GM18508 (cell line): ENCODE measurements around the gene APP.

ENCODE experiments used
- ATAC-seq: cut with Tn5 transposase; IDR thresholded peaks from one replicate; pipeline ENCODE4 v1.9.1; 2021; ENCODE audit warnings: moderate number of reproducible peaks; ENCODE audit not compliant: insufficient read depth, unreplicated experiment

Gene APP

DNA sequence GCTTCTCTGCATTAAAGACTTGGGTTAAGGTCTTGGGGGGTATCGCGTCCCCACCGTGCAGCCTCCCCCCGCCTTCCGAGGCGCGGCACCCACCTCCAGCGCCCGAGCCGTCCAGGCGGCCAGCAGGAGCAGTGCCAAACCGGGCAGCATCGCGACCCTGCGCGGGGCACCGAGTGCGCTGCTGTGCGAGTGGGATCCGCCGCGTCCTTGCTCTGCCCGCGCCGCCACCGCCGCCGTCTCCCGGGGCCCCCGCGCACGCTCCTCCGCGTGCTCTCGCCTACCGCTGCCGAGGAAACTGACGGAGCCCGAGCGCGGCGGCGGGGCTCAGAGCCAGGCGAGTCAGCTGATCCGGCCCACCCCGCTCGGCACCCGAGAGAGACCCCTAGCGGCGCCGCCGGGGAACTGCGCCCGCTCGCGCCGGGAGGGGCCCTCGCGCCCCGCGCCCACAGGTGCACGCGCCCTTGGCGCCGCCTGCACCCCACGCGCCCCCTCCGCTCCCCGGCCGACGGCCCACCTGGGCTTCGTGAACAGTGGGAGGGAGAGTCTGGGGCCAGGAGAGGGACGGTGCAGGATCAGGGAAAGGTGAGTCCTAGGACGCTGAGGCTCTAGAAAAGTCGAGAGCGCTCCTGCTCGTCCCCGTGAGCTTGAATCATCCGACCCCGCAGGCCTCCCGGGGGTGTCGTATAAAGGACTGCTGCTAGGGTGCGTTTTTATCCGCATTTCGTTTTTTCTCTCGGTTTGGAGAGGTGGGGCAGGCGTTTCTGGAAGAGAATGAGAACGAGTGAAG lies at the start of gene APP:
TSS of gene APP (minus strand) at position 300 of the 787 bp plus-strand sequence. CDS start at position 150, 150 bp downstream.
- peak; percentile 45 for ATAC-seq

DNA sequence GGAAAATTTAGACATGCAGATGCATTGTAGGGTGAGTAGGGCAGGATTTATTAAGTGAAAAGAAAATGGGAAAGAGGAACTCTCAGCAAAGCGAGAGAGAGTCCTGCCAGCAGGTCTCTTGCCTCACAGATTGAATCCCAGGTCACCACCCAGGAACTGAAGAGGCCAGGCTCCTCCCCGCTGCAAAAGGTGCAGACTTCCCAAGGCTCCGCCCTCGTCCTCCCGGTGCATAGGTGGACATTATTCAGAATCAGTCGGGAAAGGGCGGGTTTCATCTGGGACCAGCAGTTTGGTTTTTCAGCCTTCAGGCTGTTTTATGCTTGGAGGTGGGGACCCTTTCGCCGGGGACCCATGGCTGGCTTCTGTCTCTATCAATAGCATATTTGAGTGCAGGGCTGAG lies 41.6 kb upstream of the APP start:
- no peak for ATAC-seq

- ATAC-seq = no peak
These were observed 40.0 kb upstream of the APP start for GRCh38 chr21:26210614-26211013.

- ATAC-seq = no peak
These were observed 36.5 kb upstream of the APP start for GRCh38 chr21:26207021-26207420.

DNA sequence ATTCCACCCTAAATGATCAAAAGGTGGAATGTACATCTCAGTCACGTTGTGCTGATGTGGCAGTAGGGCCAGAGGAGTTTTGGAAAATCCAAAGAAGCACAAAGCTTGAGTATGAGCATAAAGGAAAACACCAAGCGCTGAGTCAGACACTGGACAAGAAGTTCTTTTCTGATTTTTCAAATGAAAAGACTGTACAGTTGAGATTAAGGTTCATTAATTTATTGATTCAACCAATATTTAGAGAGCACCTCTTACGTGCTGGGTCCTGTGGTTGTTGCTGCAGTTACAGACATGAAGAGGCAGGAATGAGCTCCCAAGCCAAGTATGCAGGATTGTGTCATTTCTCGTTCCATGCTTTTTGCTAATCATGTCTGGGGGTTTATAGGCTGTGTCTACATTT lies 28.9 kb upstream of the APP start:
- no peak for ATAC-seq

GRCh38 chr21:26195708-26196107 lies 25.1 kb upstream of the APP start:
- no peak for ATAC-seq

DNA sequence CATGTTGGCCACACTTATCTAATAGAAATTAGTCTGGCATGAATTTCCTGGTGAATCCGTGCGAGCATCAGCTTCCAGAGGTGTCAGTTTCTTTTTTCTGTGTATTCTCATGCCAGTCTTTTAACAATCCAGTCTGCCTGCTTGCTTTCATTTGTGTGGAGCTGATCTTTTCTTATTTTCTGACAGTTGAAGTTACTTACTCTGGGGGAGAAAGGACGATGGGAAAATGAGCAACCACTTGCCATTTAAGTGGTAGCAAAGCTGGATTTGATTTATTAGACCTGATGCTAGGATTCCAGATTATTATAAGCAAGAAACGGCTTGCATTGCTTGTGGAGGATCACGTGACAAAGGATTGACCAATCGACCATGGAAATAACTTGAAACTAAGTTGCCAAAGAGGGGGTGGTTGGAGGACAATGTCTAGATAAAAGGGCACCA lies 24.3 kb upstream of the APP start:
- ATAC-seq = no peak

DNA sequence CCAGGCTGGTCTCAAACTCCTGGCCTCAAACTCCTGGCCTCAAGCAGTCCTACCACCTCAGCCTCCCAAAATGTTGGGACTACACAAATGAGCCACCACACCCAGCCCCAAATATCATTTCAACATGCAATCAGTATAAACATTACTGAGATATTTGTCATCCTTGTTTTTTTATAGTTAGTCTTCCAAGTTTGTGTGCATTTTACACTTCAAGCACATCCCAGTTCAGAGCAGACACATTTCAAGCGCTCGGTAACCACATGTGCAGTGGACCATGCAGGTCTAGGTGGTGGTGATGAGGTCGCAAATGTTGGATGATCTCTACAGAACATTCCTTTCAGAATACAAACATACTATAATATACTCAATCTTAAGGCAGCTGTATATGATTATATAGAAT lies 23.8 kb upstream of the APP start:
- no peak for ATAC-seq

- ATAC-seq = no peak
These were observed 21.0 kb upstream of the APP start for GRCh38 chr21:26191609-26192008.

- ATAC-seq = no peak
These were observed 17.9 kb upstream of the APP start for GRCh38 chr21:26188422-26188821.

DNA sequence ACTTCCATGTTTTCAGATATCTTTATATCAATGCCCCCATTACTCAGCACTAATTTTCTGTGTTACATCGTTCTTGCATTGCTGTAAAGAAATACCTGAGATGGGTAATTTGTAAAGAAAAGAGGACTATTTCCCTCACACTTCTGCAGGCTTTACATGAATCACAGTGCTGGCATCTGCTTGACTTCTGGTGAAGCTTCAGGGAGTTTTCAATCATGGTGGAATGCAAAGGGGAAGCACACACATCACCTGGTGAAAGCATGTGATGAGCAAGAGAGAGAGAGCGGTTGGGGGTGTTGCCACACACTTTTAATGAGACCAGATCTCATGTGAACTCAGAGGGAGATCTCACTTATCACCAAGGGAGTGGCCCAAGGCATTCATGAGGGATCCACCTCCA lies 14.9 kb upstream of the APP start:
- no peak for ATAC-seq

- ATAC-seq = no peak
These were observed 14.5 kb upstream of the APP start for GRCh38 chr21:26185021-26185420.

DNA sequence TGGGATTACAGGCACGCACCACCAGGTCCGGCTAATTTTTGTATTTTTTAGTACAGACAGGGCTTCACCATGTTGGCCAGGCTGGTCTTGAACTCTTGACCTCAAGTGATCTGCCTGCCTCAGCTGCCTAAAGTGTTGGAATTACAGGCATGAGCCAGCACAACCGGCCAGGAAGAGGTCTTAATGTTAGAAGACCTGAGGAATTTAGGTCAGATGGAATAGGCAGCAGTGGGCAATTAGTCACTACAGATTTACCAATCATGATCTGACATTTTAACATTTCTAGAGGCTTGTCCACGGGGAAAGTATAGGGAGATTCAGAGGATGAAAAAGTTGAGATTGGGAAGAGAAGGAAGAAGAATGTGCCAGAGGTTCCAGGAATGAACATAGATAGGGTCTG lies 8.9 kb upstream of the APP start:
- no peak for ATAC-seq

GRCh38 chr21:26177746-26178426 lies 7.3 kb upstream of the APP start:
- ATAC-seq = no peak

GRCh38 chr21:26177187-26177586 lies 6.6 kb upstream of the APP start:
- ATAC-seq = no peak

GRCh38 chr21:26171258-26172100 lies 909 bp upstream of the APP start:
- ATAC-seq = no peak

GRCh38 chr21:26169611-26170470 lies 729 bp downstream of the APP start:
- ATAC-seq = peak; percentile 15

DNA sequence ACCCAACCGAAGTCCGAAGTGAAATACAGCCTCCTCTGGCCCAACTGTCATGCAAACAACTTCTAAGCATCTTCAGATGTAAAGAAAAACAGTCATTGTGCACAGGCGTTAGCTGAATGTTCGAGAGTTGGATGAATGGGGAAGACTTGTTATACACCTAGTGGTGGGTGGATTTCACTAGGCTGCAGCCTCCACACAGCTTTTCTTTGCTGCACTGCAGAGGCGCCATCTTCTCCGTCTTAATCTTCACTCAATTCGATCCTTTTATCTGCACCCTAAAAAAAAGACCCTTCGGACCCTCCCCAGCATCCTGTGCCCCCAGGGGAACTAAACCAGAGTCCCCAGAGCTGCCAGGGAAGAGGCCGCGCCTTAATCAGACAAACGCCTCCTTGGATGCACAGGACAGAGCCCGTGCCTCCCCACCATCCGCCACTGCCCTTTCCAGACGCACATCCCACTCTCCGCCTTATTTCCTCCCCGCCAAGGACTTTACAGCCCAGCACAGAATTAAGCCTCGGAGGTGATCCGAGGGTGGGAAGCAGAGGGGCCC lies 1.4 kb downstream of the APP start:
- peak; percentile 49 for ATAC-seq

DNA sequence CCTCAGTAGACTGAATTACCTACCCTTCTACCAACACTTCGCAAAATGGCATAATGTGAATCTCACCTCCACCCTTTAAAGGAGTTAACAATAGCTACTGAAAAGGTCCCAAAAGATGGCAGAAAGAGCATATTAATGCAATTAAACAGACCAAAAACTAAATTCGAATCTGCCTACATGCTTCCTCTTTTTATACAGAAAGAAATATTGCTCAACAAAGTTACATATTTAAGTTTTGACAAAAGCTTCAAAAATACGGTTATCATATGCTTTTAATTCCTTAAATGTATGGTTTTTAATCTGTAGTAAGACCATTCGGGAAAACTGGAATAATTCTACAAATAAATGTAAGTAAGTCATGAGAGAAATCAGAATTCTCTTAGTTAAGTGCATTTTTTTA lies 2.2 kb downstream of the APP start:
- no peak for ATAC-seq

DNA sequence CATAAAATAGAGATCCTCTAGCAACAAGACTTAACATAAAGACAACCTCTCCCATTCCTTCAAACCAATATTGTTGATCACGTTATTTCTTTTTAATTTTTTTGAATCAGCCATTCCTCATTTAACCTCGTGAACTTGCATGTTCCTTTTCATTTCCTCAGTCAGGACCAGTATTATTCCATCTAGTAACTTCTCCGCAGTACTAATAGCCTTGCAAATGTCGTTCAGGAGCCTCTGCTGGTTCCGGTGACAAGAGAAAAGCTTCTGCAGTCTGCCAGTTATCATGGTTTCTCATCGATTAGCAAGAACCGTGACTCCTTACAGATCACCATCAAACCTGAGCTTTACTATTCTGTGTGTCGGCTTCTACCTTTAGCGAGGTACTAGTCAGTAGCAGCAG lies 3.0 kb downstream of the APP start:
- no peak for ATAC-seq
